HG03439 (cell line): Measurements from ENCODE around the gene LAMTOR2.
"Not testable (repeated sequence)": the region's sequence is repeated elsewhere in the genome, so short reads cannot be mapped to it uniquely, and the experiment has no call there.

Source experiments
- ATAC-seq: cut with Tn5 transposase; IDR thresholded peaks from one replicate; pipeline ENCODE4 v1.9.1; 2021; ENCODE audit warnings: mild to moderate bottlenecking, moderate library complexity; ENCODE audit not compliant: unreplicated experiment

The LAMTOR2 gene

DNA sequence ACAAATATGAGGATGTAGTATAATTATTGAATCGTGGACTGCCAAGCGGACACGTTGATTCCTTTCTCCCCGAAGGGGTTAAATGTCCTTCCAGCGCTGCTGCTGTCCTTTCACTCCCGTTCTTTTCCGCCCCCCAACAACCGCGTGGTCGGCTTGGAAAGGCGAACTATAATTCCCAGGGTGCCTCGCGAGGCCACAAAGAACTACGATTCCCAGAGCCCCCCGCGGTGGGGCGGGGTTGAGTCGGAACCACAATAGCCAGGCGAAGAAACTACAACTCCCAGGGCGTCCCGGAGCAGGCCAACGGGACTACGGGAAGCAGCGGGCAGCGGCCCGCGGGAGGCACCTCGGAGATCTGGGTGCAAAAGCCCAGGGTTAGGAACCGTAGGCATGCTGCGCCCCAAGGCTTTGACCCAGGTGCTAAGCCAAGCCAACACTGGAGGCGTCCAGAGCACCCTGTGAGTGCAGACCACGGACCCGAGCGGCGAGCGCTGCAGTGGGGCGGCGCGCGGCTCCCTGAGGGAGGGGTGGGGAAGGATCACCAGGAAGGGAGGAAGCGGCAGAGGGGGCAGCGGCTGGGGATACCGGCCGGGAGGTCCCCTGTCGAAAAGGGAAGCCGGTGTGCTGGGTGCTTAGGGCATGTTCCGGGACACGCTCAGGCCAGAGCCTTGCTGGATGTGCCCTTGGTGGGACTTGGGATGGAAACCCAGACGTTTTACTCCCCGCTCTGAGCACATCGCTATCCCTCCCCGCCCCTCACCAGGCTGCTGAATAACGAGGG, at the start of gene LAMTOR2:
LAMTOR2 (plus strand) TSS at position 283 of the 781 bp plus-strand sequence; CDS start at position 391, 108 bp downstream.
- peak; percentile 74 for ATAC-seq

DNA sequence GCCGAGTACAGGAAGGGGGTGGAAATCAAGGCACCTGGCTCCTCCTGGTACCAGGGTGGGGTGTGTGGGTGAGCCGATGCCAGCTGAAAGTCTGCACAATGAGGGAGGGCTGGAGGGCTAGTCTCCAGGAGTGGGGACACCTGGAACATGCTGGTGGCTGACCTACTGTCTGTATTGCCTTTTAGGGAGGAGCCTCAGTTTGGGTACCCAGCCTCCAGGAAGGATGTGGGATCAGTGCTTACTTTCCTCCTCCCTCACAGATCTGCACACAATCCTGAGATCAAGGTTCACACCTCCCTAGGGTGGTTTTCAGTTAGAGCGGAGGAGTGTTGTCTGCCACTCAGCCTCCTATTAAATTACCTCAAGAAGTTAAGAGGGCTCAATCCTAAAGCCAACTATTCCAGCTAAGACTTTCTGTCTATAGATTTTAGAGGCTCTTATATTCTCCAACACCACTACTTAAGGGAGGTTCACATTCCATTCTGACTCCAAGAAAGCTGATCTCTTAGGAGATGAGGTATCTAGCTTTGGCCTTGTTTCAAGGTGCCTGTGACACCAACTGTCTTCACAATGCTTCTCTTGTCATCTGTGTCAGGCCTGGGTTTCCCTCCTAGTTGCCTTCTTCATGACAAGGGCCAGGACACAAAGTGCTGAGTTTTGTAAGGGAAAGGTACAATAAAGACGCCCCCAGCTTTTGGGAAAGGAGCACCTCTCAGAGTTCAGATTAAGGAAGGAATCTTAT, 49.6 kb upstream of the LAMTOR2 start:
- ATAC-seq, result no peak

DNA sequence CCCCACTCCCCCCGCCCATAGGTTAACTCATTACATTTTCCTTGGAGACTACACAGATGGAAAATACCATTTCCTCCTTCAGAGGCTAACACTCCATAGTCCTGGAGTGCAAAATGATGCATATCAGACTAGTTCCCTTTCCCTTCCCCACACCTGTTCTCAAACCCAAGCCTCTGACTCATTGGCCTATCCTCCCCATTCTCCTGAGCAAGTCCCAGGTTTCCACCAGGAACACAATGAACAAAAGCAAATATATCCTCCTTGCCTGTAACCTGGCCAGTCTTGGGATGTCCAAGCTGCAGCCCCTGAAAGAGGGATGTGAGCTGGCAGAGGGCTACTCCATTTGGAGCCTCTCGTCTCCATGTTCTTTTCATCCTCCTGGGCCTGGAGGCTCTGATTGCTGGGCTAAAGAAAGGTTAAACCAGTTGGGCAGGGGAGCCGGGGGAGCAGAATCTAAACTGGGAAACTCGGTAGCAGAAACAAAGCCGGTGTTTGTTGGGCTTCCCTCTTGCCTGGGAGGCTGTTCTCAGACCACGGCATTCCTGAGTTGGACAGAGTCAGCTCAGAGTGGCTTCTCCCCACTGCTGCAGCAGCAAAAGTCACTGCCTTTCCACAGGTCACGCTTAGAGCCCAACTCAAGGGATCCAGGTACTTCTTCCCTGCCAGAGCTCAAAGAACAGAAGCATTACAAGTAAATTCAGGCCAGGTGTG, 47.8 kb upstream of the LAMTOR2 start:
- no peak for ATAC-seq

DNA sequence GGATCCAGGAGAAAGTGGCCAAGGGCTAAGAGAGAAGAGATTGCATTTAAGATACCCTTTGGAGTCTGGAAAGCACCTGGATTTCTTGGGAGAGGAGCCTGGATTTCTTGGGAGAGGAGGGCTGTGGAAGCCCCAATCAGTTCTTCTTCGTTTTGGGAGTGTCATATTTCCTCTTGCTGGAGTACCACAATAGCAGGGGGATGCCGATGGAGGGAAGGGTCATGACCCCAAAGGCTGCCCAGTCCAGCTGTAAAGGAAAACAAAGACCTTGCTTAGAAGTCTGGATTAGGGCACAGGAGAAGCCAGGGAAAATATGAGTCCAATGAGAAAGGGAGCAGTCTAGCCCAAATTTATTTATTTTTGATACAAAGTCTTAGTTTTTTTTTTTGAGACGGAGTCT, 45.2 kb upstream of the LAMTOR2 start:
- no peak for ATAC-seq

DNA sequence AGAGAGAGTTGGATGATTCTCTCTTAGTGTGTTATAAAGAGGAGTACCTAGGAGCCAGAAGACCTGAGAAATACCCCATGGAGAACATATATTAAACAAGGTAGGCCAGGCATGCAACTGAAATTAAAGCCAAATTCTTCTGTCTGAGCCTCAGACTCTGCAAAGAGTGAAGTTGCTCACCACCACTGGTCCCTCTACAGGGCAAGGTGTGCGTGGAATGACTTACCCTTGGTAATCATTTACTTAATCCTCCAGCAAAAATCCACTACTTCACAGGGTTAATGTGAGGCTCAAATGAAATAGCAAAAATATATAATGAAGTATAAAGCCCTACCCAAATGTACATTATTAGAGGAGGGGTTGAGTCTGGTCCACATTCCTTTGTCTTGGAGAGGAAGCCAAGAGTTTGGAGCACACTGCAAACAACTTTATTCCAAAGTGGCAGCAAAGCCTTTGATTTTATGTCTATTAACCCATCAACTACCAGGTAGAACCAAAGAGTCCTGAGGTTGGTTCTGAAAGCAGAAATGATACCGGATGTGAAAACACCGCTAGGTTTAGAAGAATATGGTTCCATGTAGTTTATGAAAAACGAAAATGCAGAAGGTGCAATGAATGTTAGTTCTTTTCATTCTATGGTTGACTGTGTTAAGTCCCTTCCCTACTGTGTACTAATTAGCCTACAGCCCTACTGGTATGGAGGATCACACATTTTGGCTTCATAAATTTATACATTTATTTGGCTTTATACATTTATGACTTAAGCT, 42.3 kb upstream of the LAMTOR2 start:
- peak; percentile 52 for ATAC-seq

DNA sequence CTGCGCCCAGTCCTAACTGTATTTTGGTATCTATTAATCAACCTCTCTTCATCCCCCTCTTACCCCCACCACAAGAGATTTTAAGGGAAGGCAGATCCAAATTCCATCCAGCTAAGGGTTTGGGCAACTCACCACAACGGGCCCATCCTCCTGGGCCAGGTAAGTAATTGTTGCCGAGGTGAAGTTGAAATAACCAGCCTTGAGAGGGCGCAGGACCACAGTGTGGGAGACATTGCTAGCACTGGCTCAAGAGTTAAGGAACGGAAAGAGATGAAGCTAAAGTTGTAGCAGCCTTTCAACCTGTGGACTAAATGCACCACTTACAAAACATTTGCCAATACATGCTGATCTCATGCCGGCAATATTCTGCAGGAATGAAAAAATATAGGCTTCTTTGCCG, 39.8 kb upstream of the LAMTOR2 start:
- no peak for ATAC-seq

DNA sequence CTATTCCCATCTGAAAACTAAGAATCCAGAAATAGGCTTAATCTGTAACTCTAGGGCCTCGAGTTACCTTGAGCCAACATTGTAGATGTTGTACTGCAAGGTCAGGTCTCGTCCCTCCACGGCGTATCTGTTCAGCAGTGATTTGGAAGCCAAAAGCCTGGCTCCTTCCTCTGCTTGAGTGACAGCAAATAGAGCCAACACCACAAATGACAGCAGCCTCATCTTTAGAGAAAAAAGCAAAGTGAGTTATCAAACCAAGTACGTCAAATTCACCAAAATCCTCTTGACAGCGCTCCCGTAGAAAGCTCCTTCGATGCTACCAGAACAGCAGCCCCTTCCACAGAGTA, 34.7 kb upstream of the LAMTOR2 start:
- ATAC-seq, result no peak

DNA sequence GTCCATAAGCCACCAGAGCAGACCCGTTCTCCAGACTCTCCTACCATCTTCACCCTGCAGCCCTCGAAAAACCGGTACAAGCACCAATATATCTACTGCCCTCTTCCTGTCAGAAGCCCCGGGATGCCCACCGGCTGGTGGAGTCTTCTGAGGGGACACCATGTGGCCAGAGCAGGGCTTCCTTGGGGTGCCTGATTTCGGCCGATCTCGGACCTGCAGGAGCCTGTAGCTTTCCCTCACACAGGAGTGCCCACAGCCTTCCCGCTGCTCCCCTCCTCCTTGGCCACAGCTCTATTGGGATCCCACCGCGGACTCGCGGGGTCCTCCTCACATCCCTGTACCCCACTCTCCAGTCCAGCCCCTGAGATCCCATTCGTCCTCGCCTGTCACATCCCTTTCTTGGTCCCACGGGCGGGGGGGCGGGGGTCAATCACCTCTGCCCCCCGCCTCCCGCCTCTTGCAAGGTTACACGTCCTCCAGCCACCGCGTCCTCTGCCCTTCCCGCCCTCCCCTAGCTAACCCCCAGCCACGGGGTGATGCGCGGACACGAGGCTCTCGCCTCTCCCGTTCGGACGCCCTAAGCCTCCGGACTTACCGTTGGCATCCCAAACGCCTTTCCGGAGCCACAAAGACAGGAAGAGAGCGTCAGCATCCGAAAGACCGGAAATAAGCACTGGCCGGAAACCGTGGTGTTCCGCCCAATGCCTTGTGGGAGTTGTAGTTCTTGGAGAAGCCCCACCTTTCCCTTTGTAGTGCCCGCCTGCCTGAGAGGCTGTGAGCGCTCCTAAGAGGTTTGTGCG, 34.1 kb upstream of the LAMTOR2 start, which contains the start of gene SSR2:
SSR2 (minus strand) TSS at position 659 of the 800 bp plus-strand sequence. CDS start 784 bp downstream, outside the sequence.
- peak; percentile 89 for ATAC-seq

DNA sequence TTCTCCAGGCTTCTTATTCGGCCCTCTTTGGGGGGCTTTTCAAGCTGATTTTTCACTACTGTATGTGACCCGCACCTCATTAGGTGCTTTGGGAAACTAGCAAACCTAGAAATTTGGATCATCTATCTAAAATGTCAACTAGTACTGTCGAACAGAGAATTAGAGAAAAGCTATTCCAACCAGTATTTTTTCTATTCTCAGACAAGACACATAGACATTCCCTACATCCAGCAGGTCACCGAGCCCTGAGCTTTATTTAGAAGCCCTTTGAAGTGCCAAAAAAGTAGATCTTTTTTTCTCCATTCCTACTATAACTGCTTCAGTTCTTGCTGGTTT, 33.5 kb upstream of the LAMTOR2 start:
- ATAC-seq, result no peak

DNA sequence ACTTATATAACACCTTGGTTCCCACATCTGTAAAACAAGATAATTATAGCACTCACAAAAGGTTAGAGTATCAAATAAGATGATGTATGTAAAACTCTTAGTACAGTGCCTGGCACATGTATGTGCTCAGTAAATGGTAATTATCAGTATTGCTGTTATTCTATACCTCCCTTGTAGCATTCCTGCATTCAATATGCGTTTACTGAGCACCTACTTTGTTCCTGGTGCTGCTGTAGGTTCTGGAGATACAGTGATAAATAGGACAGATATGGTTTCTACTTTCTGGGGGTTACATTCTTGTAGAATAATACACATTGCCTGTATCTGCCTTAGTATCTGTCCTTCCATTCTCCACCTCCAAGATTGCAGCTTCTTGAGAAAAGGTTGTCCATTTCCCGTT, 32.6 kb upstream of the LAMTOR2 start:
- ATAC-seq, result no peak

DNA sequence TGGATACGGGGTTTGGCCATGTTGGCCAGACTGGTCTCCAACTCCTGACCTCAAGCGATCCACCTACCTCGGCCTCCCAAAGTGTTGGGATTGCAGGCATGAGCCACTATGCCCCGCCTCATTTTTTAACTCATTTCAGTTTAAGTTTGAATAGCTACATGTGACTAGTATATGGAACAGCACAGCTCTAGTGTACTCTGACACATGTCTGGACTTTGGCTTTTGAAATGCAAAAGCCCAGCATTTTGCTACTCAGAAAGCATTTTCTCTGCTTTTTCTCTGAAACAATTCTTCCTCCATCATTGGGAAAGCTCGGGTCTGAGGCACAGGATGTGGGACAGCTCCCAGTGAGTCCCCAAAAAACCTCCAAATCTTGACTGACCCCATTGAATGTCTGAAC, 29.8 kb upstream of the LAMTOR2 start:
- no peak for ATAC-seq

DNA sequence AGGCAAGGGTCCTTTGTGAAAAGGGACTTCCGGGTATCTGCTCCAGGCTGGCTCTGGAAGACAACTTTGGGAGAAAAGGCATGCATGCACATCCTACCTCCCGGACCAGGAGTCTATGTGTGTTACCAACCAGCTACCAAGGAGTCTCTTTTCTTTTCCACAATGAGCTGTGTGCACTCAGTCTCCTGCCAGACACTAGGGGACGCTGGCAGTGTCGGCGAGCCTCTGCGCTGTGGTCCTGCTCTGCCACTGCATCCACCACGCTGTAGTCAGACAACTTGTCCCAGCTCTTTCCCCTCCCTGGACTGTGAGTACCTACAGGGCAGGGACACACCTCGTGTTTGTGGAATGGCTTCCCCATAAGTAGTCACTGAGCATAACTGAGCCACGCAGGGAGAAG, 28.7 kb upstream of the LAMTOR2 start:
- ATAC-seq, result no peak

DNA sequence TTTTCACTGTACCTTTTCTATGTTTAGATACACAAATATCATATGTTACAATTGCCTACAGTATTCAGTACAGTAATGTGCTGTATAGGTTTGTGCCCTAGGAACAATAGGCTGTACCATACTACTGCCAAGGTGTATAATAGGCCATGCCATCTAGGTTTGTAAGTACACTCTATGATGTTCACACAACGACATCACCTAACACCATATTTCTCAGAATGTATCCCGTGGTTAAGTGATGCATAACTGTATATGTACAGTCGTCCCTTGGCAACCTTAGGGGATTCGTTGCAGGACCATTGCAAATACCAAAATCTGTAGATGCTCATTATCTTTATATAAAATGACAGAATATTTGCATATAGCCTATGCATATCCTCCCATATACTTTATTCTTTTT, 28.0 kb upstream of the LAMTOR2 start:
- no peak for ATAC-seq

DNA sequence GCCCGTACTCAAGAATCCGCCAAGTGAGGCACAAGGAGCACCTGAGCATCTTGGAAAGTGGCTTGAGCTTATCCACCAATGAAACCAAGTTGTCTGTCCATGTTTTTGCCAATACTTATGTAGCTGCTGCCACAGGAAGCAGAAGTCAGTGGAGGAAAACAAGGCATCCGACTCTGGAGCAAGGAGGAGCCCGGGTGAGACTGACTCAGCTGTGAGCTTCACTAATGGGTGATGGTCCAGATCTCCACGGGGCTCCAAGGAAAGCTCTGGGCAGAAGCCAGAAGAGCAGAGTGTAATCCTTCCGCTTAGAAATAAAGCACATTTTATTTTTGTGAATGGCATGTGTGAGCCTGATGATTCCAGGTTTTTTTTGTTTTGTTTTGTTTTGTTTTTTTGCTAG, 21.6 kb upstream of the LAMTOR2 start:
- ATAC-seq, result no peak

DNA sequence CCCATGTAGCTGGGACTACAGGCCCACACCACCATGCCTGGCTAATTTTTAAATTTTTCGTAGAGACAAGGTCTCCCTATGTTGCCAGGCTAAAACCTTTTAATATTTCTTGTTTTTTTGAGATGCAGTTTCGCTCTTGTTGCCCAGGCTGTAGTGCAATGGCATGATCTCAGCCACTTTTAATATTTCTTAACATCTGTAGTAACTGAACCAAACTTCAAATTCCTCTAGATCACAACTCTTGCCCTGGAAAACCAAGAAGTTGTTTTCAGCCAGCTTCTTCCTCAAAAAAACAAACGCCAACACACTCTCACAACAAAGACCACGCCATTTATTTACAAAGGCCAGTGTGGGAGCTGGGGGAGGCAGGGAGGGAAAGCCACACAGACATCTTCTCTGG, 19.6 kb upstream of the LAMTOR2 start:
- not testable (repeated sequence) for ATAC-seq

DNA sequence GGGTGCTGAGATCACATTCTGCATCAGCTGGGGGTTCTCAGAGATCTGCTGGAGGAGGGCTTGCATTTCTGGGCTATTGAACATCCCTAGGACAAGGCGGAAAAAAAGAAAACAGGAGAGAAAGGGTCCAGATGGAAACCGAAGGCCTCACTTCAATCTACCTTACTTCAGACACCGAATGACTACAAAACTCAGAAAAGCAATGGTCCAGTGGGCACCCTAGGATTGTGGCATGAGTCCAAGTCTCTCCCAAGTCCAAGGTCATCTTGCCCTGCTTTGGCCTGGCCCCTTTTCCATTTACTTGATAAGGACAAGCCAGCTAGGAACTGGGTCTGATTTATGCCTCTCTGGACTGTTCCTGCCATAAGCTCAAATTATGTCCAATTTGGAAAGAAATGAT, 11.8 kb upstream of the LAMTOR2 start:
- ATAC-seq, result no peak

DNA sequence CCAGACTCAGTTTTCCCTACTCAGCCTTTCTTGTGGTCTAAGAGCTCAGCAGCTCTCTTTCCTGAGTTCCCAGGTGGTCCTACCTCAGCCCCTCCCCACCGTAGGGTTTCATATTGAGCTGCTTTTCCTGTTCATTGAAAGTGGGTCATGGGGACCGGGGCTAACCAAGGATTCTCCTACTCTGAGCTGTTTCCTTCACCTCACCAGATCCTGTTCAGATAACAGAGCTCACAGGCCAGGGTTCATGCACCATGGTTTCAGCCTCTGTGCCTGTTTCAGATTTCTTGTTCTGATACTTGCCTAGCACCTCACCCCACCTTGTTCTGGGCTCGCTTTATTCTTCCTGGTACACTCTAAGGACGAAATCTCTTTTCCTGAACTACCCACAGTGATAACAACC, 9.5 kb upstream of the LAMTOR2 start:
- no peak for ATAC-seq

DNA sequence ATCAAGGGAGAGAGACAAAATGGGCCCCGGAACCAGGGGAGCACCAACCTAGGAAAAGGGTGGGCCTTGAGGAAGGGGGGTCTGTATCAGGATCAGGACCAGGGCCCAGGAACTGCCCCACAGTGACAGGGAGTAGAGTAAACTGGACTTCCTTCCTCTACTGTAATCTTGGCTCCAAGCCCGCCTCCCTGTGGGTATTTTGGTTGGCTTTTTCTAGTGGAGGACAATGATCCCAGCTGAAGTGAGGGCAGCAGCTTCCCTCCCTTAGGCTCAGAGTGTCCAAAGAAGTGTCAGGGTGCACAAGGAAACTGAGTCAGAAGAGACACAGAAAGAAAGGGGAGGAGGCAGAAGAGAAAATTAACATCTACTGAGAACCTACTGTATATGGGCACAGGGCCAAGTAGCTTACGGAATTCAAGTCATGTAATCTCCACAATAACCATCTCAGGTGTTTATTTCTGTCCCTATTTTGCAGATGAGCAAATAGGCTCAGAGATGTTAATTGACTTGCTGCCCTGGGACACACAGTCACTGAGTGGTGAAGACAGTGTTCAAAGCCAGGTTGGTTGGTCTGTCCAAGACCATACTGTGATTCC, 5.8 kb upstream of the LAMTOR2 start:
- ATAC-seq, result no peak

DNA sequence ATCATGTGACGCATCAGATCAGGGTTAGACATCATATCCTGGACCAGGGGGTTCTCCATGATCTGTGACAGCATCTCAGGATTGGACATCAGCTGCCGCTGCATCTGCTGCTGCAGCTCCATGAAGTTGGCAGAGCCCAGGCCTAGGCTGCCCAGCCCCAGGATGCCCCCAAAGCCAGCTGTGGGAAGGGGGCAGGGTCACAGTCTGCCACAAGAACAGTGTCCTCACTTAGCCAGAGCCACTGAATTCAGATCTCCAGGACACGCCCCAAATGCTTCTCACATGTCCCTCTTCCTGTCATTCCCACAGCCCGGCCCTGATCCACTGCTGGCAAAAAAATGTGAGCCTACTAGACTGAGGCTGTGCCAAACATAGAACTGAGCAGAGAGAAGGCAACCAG, 4.2 kb upstream of the LAMTOR2 start:
- ATAC-seq, result no peak
